AG08396 (cell line): ENCODE measurements around the gene LOXL3.
"Not testable (repeated sequence)": the region's sequence is repeated elsewhere in the genome, so short reads cannot be mapped to it uniquely, and the experiment has no call there.

ENCODE experiments used
- DNase-seq: peaks from one replicate; pipeline ENCODE4 v3.0.0; 2012; ENCODE audit warnings: low spot score, mixed read lengths

The LOXL3 gene

GRCh38 chr2:74489906-74490305 is 63.8 kb downstream of the LOXL3 start:
- no peak for DNase-seq

DNA sequence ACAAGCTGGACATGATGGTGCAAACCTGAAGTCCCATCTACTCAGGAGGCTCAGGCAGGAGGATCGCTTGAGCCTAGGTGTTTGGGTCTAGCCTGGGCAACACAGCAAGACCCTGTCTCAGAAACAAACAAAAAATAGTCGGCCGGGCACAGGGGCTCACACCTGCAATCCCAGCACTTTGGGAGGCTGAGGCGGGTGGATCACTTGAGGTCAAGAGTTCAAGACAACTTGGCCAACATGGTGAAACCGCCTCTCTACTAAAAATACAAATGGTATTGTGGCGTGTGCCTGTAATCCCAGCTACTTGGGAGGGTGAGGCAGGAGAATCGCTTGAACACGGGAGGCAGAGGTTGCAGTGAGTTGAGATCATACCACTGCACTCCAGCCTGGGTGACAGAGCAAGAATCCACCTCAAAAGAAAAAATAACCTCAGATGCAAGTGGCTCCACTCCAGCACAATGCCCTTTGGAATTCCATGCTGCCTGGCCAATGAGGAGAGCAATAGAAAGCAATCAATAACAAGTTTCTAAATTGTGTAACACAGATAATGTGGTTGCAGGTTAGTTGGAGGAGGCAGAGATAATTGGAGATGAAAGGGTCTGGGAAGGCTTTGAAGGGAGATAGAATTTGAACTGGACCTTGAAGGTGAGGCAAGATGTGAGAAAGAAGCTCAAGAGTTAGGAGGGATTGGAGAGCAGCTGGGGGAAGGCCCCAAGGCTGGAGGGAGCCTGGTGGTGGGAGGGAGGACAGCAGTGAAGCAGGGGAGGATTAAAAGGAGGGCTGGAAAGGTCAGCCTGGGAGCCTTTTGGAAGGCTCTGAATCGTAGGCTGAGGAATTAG is 64.9 kb downstream of the LOXL3 start:
- no peak for DNase-seq

DNA sequence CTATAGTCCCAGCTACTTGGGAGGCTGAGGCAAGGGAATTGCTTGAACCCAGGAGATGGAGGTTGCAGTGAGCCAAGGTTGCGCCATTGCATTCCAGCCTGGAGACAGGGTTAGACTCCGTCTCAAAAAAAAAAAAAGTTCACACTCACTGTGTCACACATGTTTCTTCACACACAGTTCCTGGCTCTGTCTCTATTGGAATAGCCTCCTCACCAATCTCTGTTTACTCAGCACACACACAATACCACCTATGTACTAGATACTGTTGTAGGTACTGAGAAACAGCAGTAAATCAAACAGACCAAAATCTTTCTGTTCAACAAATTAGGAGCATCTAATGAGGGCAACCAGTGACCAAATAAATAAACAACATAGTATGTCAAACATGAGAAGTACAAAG is 67.6 kb downstream of the LOXL3 start:
- no peak for DNase-seq

DNA sequence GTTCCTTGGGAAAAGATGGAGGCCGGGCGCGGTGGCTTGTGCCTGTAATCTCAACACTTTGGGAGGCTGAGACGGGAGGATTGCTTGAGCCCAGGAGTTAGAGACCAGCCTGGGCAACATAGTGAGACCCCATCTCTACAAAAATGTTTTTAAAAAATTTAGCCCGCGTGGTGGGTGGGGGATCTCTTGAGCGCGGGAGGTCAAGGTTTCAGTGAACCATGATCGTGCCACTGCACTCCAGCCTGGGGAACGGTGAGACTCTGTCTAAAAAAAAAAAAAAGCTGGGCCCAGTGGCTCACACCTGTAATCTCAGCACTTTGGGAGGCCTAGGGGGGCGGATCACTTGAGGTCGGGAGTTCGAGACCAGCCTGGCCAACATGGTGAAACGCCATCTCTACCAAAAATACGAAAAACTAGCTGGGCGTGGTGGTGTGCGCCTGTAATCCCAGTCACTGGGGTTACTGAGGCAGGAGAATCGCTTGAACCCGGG is 70.0 kb downstream of the LOXL3 start:
- not testable (repeated sequence) for DNase-seq

DNA sequence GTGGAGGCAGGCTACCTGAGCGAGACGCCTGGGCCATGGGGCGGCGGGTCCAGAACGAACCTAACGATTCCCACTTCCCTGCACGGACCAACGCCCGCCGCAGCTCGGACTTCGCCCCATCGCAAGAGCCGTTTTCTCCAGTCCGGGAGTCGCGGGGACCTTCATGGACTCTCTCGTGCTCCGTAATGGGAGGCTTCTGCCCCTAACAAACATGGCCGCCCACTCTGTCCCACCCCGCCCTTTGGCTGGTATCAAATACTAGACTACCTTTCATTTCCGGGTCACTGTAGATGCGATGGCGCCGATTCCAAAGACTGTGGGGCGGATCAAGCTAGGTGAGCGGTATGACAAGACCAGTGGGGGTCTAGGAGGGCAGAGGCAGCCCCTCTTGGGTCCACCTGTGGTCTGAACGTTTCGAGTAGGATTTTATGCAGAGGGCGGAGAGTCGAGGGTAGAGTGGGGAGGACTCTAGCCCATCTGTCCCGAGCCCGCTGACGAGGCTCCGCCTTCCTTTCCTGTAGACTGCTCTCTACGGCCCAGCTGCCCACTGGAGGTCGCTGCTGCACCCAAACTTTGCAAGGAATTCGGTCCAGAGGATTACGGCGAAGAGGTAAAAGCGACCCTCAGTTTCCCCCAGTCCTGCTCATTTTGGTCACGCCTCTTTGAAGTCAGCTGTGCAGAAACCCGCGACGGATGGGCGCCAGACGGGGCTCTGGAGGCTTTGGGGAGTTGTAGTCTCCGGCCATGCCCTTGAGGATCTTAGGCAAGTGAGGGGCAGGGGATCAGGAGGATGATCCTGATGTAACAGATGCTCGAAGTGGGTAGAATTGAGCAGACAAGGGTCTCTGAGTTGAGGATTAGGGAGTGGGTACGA is 70.7 kb downstream of the LOXL3 start, which contains the start of the genes CCDC142 and TTC31:
TSS of gene CCDC142 (minus strand) at position 198 of the 874 bp plus-strand sequence. CDS start at position 37, 161 bp downstream.
TSS of gene TTC31 (plus strand) at position 281 of the 874 bp plus-strand sequence. CDS start at position 296, 15 bp downstream.
- peak; percentile 92 for DNase-seq
